Astrocyte of the cerebellum (primary cell): ENCODE data around the gene SASH1.

ENCODE experiments used
- DNase-seq: peaks from one replicate; pipeline ENCODE4 v3.0.0-alpha.2; 2011; ENCODE audit warnings: low read depth
- H3K4me3 ChIP-seq: 2 replicates; pipeline ENCODE4 v1.5.1; 2011; ENCODE audit warnings: mild to moderate bottlenecking, low read depth, low read length, moderate library complexity
- CTCF ChIP-seq: IDR thresholded peaks from 2 replicates; pipeline ENCODE4 v1.5.1; 2012; ENCODE audit warnings: low read length, low read depth, moderate library complexity, mild to moderate bottlenecking; ENCODE audit errors: missing control alignments
- in situ Hi-C: cut with HindIII; loops from 2 replicates; pipeline ENCODE4 v1.10.0; 2017; ENCODE audit warnings: low sequenced_read_pairs

SASH1 gene

GRCh38 chr6:148423133-148423532 lies 80.5 kb downstream of the SASH1 start:
- H3K4me3 ChIP-seq, result no peak overlapping the region
- in situ Hi-C loops, result no loop called here
- TF ChIP-seq CTCF, result no peak
- DNase-seq, result no peak

GRCh38 chr6:148423601-148424270 lies 81.1 kb downstream of the SASH1 start:
- no peak for TF ChIP-seq CTCF

GRCh38 chr6:148425443-148425842 lies 82.8 kb downstream of the SASH1 start:
- in situ Hi-C loops, result no loop called here
- no peak for TF ChIP-seq CTCF
- no peak for DNase-seq
- no peak overlapping the region for H3K4me3 ChIP-seq

More at GRCh38 chr6:148423601-148424270, 81.1 kb downstream of the SASH1 start:
- in situ Hi-C loops, result no loop called here
- H3K4me3 ChIP-seq, result no peak overlapping the region
- DNase-seq, result no peak

GRCh38 chr6:148426317-148426977 lies 83.8 kb downstream of the SASH1 start:
- no peak for TF ChIP-seq CTCF
- in situ Hi-C loops, result no loop called here
- no peak overlapping the region for H3K4me3 ChIP-seq
- DNase-seq, result no peak

- no peak for DNase-seq
- in situ Hi-C loops, result no loop called here
- TF ChIP-seq CTCF, result no peak
- no peak overlapping the region for H3K4me3 ChIP-seq
Observed at GRCh38 chr6:148427333-148427732, 84.7 kb downstream of the SASH1 start.

- no peak for TF ChIP-seq CTCF
- in situ Hi-C loops, result no loop called here
- no peak for DNase-seq
Observed at GRCh38 chr6:148429423-148429822, 86.8 kb downstream of the SASH1 start.

More at GRCh38 chr6:148429423-148429822, 86.8 kb downstream of the SASH1 start:
- H3K4me3 ChIP-seq, result no peak overlapping the region
